ENCODE data around the gene PRR36. TPM values are rescaled to one million over a fixed set of nuclear protein-coding genes. Genes with fewer than 3 reads are reported as not detected.

The PRR36 gene
- 37.4 and 40.4 TPM in 2 replicates for total RNA-seq
- long read RNA-seq: 0 reads

DNA sequence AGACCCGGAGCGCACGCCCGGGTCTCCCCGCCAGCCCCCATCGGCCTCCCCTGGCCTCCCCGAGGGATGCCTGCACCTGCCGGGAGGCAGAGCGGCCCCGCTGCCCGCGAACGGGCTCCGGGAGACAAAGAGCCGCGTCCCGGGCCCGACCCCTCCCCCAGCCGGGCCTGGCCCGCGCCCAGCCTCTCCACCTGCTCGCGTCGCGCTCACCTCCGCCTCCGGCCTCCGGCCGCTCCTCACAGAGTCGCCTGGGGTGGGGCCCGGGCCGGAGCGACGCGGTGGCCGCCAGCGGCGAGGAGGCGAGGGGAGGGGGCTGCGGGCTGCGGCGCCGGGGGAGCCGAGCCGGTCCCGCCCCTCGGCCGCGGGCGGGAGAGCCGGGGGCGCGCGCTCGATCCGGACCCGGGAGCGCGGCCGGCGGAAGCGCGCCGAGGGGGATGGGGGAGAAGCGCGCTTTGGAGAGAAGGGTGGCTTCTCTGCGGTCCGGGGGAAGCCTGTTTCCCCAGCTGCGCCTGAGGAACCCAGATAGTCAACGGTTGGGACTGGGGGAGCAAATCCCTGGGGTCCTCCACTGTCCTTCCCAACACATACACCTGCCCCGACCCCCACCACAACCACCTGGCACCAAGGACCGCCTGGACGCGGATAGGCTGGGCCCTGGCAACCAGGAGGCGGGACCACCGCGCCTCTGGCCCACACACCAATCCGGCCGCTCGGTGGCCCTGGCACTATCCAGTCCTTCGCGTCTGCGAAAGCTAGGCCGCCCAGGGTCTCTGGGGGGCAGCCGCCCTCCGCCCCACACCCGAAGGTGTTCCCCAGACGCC, at the start of gene PRR36:
TSS of gene PRR36 (minus strand) at position 315 of the 821 bp plus-strand sequence. CDS start 701 bp downstream, outside the sequence.
- peak within 1 kb of the TSS; percentile 90 for H3K4me3 Mint-ChIP-seq (ENCODE audit: low read depth)
- TF ChIP-seq, protein P1, sequence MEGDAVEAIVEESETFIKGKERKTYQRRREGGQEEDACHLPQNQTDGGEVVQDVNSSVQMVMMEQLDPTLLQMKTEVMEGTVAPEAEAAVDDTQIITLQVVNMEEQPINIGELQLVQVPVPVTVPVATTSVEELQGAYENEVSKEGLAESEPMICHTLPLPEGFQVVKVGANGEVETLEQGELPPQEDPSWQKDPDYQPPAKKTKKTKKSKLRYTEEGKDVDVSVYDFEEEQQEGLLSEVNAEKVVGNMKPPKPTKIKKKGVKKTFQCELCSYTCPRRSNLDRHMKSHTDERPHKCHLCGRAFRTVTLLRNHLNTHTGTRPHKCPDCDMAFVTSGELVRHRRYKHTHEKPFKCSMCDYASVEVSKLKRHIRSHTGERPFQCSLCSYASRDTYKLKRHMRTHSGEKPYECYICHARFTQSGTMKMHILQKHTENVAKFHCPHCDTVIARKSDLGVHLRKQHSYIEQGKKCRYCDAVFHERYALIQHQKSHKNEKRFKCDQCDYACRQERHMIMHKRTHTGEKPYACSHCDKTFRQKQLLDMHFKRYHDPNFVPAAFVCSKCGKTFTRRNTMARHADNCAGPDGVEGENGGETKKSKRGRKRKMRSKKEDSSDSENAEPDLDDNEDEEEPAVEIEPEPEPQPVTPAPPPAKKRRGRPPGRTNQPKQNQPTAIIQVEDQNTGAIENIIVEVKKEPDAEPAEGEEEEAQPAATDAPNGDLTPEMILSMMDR (IDR thresholded peaks at IDR 0.05; ENCODE audit: unreplicated experiment): peak; percentile 17
- H3K27ac Mint-ChIP-seq: peak within 1 kb of the TSS; percentile 96
- H3K27me3 Mint-ChIP-seq: no peaks in the 10 kb centered on the region
- DNase-seq (ENCODE audit: low spot score, unreplicated experiment): peak; percentile 83
- H3K9me3 Mint-ChIP-seq (ENCODE audit: low read depth): peaks cover 2% of the 10 kb centered on the region
- H3K36me3 Mint-ChIP-seq (ENCODE audit: insufficient read depth): peaks cover 10% of the 10 kb centered on the region
- peaks cover 8% of the 10 kb centered on the region for H3K4me1 Mint-ChIP-seq (ENCODE audit: low read depth)

DNA sequence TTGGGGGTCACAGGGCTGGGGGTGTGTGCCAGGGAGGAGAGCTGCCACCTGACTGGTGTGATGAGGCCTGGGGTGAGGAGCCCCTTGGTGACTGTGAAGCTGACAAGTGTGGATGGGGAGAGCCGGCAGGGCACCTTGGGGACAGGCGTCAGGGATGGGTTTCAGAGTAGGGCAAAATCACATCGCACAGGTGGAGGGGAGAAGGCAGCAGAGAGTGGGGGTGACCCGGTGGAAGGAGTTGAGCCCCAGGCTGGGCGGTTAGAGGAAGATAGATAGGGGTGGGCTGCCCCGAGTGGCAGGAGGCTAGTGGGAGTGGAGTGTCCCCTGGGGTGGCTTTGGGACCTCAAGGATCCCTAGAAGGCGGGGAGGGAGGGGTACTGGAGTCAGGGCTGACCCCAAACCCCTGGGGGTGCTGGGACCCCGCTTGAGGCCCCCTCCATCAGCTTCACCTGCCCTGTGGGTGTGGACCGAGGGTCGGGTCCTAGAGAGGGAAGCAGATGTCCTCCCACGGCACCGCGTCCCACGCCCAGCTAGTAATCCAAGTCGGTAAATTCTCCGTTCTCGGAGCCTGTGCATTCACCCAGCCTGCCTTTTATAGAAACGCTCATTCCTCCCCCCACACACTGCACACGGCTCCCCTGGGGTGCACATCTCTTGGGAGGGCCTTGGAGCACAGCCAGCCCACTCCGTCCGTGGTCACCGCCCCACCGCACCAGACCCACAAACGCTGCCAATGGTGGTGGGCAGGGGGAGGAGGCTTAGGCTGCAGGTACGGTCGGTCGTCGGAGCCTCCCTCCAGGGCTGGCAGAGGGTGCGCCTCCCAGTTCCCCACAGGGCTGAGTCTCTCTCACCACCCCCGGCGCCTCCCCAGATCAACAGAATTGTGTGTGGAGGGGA, 49.4 kb upstream of the PRR36 start:
- Mint-ChIP-seq H3K4me1 (ENCODE audit: low read depth) (peaks cover 15% of the 10 kb centered on the region), H3K27me3 (peaks cover 4% of the 10 kb centered on the region), H3K36me3 (ENCODE audit: insufficient read depth) (peaks cover 4% of the 10 kb centered on the region), H3K4me3 (ENCODE audit: low read depth) (peak overlapping the region; percentile 31), H3K27ac (peak overlapping the region; percentile 18), H3K9me3 (ENCODE audit: low read depth) (no peaks in the 10 kb centered on the region)
- DNase-seq (ENCODE audit: low spot score, unreplicated experiment): no peak
- TF ChIP-seq, protein P1 (IDR thresholded peaks at IDR 0.05; ENCODE audit: unreplicated experiment): no peak

DNA sequence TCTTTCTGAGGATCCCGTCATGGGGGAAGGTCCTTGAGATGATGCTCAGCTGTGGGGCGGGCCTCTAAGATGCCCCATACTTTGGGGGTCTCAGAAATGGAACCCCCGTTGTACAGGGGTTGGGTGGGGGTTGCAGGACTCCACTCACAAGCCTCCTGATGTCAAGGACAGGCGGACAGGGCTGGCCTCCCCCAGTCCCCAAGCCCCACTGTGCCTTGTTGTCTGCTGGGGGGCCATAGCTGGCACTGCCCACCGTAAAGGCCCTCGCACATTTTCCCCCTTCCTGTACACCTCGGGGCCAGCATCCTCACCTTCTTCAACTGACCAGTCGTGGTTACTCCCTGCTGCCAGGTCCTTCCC, 48.6 kb upstream of the PRR36 start:
- Mint-ChIP-seq H3K27me3 (peaks cover 12% of the 10 kb centered on the region), H3K27ac (no peak overlapping the region), H3K9me3 (ENCODE audit: low read depth) (no peaks in the 10 kb centered on the region), H3K36me3 (ENCODE audit: insufficient read depth) (peaks cover 4% of the 10 kb centered on the region), H3K4me1 (ENCODE audit: low read depth) (peaks cover 18% of the 10 kb centered on the region), H3K4me3 (ENCODE audit: low read depth) (no peak overlapping the region)
- TF ChIP-seq, protein P1 (IDR thresholded peaks at IDR 0.05; ENCODE audit: unreplicated experiment): no peak
- DNase-seq (ENCODE audit: low spot score, unreplicated experiment): no peak

DNA sequence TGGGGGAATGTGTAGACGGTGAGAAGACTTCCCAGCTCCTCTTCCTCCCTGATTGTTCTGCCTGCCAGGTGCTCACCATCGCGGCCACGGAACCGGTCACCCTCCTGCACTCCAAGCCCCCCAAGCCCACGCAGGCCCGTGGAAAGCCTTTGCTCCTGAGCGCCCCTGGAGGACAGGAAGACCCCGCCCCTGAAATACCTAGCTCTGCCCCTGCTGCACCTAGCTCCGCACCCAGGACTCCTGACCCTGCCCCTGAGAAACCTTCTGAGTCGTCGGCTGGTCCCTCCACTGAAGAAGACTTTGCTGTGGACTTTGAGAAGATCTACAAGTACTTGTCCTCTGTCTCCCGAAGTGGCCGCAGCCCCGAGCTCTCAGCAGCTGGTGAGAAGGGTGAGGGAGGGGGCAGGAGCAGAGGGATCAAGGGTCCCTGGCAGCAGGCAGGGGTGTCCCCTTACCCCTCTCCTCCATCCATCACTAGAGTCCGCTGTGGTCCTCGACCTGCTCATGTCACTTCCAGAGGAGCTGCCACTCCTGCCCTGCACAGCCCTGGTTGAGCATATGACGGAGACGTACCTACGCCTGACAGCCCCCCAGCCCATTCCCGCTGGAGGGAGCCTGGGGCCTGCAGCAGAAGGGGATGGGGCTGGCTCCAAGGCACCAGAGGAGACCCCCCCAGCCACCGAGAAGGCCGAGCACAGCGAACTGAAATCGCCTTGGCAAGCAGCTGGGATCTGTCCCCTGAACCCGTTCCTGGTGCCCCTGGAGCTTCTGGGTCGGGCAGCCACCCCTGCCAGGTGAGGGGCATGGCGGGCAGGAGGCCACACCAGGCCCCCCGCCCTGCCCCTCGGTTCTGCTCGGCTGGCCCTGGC, 48.0 kb upstream of the PRR36 start:
- no peak overlapping the region for H3K4me3 Mint-ChIP-seq (ENCODE audit: low read depth)

More for the DNA sequence above, 48.0 kb upstream of the PRR36 start:
- peaks cover 12% of the 10 kb centered on the region for H3K27me3 Mint-ChIP-seq
- no peaks in the 10 kb centered on the region for H3K9me3 Mint-ChIP-seq (ENCODE audit: low read depth)
- no peak overlapping the region for H3K27ac Mint-ChIP-seq
- TF ChIP-seq, protein P1 (IDR thresholded peaks at IDR 0.05; ENCODE audit: unreplicated experiment): no peak
- DNase-seq (ENCODE audit: low spot score, unreplicated experiment): no peak
- peaks cover 4% of the 10 kb centered on the region for H3K36me3 Mint-ChIP-seq (ENCODE audit: insufficient read depth)
- peaks cover 18% of the 10 kb centered on the region for H3K4me1 Mint-ChIP-seq (ENCODE audit: low read depth)
